ENCODE results near the gene SLC6A6.

SLC6A6 gene

GRCh38 chr3:14377838-14378169 is 24.6 kb upstream of the SLC6A6 start:
- peak; percentile 76 for ATAC-seq (ENCODE audit: insufficient read depth, low read depth)
- no peak overlapping the region for H3K4me2 ChIP-seq (ENCODE audit: insufficient read depth, low read length)
- H3K27me3 ChIP-seq (ENCODE audit: insufficient read depth, low read length, poor library complexity) = no peaks in the 10 kb centered on the region
- H2AFZ ChIP-seq (ENCODE audit: low read depth, low read length) = no peak overlapping the region
- no peaks in the 10 kb centered on the region for H3K79me2 ChIP-seq (ENCODE audit: insufficient read depth, low read length)
- H4K20me1 ChIP-seq (ENCODE audit: insufficient read depth, low read length) = peaks cover 3% of the 10 kb centered on the region
- no peaks in the 10 kb centered on the region for H3K4me1 ChIP-seq (ENCODE audit: insufficient read depth, low read length)
- peak; percentile 17 for DNase-seq
- H3K36me3 ChIP-seq (ENCODE audit: insufficient read depth, low read length) = no peaks in the 10 kb centered on the region
- no peak overlapping the region for H3K27ac ChIP-seq (ENCODE audit: low read length)
- H3K9ac ChIP-seq (ENCODE audit: low read depth, low read length) = no peak overlapping the region
- H3K4me3 ChIP-seq (ENCODE audit: low read depth in 1 of 2, low read length in 2 of 2) = no peak overlapping the region
- TF ChIP-seq CTCF (IDR thresholded peaks at IDR 0.05; ENCODE audit: borderline replicate concordance, extremely low read depth, low read length, poor library complexity, severe bottlenecking) (no peak), EZH2 (IDR thresholded peaks at IDR 0.05; ENCODE audit: borderline replicate concordance, low read depth, low read length, severe bottlenecking) (no peak)
- H3K9me3 ChIP-seq (ENCODE audit: insufficient read depth, low read length, severe bottlenecking) = no peaks in the 10 kb centered on the region

GRCh38 chr3:14378415-14378814 is 24.0 kb upstream of the SLC6A6 start:
- no peaks in the 10 kb centered on the region for H3K9me3 ChIP-seq (ENCODE audit: insufficient read depth, low read length, severe bottlenecking)
- H3K9ac ChIP-seq (ENCODE audit: low read depth, low read length) = no peak overlapping the region
- H3K4me2 ChIP-seq (ENCODE audit: insufficient read depth, low read length) = no peak overlapping the region
- H3K27me3 ChIP-seq (ENCODE audit: insufficient read depth, low read length, poor library complexity) = no peaks in the 10 kb centered on the region
- H3K79me2 ChIP-seq (ENCODE audit: insufficient read depth, low read length) = no peaks in the 10 kb centered on the region
- H4K20me1 ChIP-seq (ENCODE audit: insufficient read depth, low read length) = peaks cover 7% of the 10 kb centered on the region
- H3K4me1 ChIP-seq (ENCODE audit: insufficient read depth, low read length) = no peaks in the 10 kb centered on the region
- H2AFZ ChIP-seq (ENCODE audit: low read depth, low read length) = no peak overlapping the region
- DNase-seq = no peak
- TF ChIP-seq CTCF (IDR thresholded peaks at IDR 0.05; ENCODE audit: borderline replicate concordance, extremely low read depth, low read length, poor library complexity, severe bottlenecking) = no peak
- TF ChIP-seq EZH2 (IDR thresholded peaks at IDR 0.05; ENCODE audit: borderline replicate concordance, low read depth, low read length, severe bottlenecking) = no peak
- no peaks in the 10 kb centered on the region for H3K36me3 ChIP-seq (ENCODE audit: insufficient read depth, low read length)
- H3K4me3 ChIP-seq (ENCODE audit: low read depth in 1 of 2, low read length in 2 of 2) = no peak overlapping the region
- H3K27ac ChIP-seq (ENCODE audit: low read length) = no peak overlapping the region
- ATAC-seq (ENCODE audit: insufficient read depth, low read depth) = no peak

- Histone ChIP-seq H3K36me3 (ENCODE audit: insufficient read depth, low read length) (no peaks in the 10 kb centered on the region), H2AFZ (ENCODE audit: low read depth, low read length) (no peak overlapping the region)
- no peak for ATAC-seq (ENCODE audit: insufficient read depth, low read depth)
These were observed 22.6 kb upstream of the SLC6A6 start for GRCh38 chr3:14379843-14380242.

More at GRCh38 chr3:14379843-14380242, 22.6 kb upstream of the SLC6A6 start:
- Histone ChIP-seq H3K27me3 (ENCODE audit: insufficient read depth, low read length, poor library complexity) (no peaks in the 10 kb centered on the region), H3K4me3 (ENCODE audit: low read depth in 1 of 2, low read length in 2 of 2) (no peak overlapping the region), H3K9ac (ENCODE audit: low read depth, low read length) (no peak overlapping the region), H3K9me3 (ENCODE audit: insufficient read depth, low read length, severe bottlenecking) (no peaks in the 10 kb centered on the region), H3K27ac (ENCODE audit: low read length) (no peak overlapping the region), H3K4me2 (ENCODE audit: insufficient read depth, low read length) (no peak overlapping the region), H4K20me1 (ENCODE audit: insufficient read depth, low read length) (peaks cover 8% of the 10 kb centered on the region), H3K79me2 (ENCODE audit: insufficient read depth, low read length) (no peaks in the 10 kb centered on the region), H3K4me1 (ENCODE audit: insufficient read depth, low read length) (no peaks in the 10 kb centered on the region)
- TF ChIP-seq CTCF (IDR thresholded peaks at IDR 0.05; ENCODE audit: borderline replicate concordance, extremely low read depth, low read length, poor library complexity, severe bottlenecking) = no peak
- TF ChIP-seq EZH2 (IDR thresholded peaks at IDR 0.05; ENCODE audit: borderline replicate concordance, low read depth, low read length, severe bottlenecking) = no peak
- DNase-seq = no peak
